T47D (cell line): ENCODE measurements around the gene ZNF827.
A peak's percentile ranks its signal among the peaks of the same experiment; 100 is the strongest.

Experiments
- DNase-seq, 2 experiments: peaks; one replicate each; pipeline versions ENCODE4 v3.0.0 to v3.0.0-alpha.2; 2011 to 2012; ENCODE audit warnings: low read depth in 1 of 2, low spot score in 1 of 2
- JUND ChIP-seq: IDR thresholded peaks from 2 replicates; pipeline ENCODE4 v1.6.1; 2012; ENCODE audit warnings: low read depth
- in situ Hi-C: cut with HindIII; loops from 2 replicates; pipeline ENCODE4 v1.10.0; 2016; ENCODE audit warnings: low sequenced_read_pairs, low pct_unique_long_range_greater_than_20kb

ZNF827 gene

DNA sequence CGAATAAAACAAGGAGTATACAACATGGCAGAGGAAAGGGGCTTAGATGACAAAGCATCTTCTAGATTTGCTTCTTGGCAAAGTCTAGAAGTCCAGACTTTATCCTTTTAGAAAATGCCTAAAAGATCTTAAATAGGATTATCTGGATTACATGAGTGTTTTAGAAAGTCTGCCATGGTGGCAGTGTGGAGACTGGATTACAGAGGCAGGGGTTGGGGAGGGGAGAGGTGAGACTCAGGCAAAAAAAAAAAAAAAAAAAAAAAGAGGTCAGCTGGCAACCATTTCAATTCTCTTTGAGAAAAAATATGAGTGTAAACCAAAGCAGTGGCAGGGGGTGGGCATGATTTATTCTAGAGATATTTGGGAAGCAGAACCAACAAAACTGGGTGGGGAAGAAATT, 17.4 kb downstream of the ZNF827 start:
- no peak for TF ChIP-seq JUND
- no peak for DNase-seq
- in situ Hi-C loops = no loop called here

DNA sequence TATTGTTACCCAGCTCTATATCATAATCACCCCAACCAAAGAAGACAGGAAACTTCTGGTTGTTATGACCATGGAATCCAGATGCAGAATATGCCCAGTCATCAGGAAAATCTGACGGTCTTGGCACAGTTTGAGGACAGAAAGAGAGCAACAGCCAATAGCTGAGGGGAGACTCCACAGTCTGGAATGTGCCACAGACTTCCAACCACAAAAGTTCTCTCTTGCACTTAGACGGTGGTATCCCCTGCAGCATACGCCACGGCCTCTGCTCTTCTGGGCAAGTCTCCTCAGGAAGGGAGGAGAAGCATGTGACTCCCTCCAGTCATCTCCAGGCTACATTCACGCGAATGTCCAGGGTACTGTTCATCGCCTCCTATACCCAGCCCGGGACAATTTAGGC, 18.4 kb downstream of the ZNF827 start:
- no peak for DNase-seq
- in situ Hi-C loops = no loop called here
- TF ChIP-seq JUND = no peak

DNA sequence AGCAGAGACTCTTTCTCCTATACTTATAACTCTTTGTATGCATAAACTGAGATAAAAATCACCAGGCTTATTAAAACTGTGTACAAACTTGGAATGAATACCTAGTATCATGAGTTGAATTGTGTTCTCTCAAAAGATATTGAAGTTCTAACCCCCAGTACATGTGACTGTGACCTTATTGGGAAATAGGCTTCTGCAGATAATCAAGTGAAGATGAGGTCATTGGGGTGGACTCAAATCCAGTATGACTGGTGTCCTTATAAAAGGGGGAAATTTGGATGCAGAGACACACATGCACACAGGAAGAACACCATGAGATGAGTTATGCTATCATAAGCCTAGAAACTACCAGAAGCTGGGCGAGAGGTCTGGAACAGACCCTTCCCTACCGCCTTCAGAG, 26.2 kb downstream of the ZNF827 start:
- DNase-seq = no peak
- no peak for TF ChIP-seq JUND
- in situ Hi-C loops = no loop called here

DNA sequence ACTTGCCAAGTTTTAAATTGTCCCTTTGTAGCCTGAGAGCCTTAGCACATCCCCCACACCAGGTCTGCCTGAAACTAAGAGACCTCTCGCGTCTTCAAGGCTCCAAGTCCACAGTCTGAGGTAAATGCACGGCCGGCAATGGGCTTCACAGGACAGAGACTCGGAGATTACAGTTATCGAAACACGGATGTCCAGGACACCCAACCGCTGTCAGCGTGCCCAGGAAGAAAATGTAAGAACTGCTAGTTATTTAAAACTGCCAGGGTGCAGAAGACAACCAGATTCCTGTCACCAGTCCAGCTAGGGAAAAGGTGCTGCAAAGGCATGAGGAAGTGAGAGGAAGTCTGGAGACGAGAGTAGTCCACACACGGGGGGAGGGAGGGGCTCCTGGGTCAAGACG, 28.9 kb downstream of the ZNF827 start:
- in situ Hi-C loops = no loop called here

DNA sequence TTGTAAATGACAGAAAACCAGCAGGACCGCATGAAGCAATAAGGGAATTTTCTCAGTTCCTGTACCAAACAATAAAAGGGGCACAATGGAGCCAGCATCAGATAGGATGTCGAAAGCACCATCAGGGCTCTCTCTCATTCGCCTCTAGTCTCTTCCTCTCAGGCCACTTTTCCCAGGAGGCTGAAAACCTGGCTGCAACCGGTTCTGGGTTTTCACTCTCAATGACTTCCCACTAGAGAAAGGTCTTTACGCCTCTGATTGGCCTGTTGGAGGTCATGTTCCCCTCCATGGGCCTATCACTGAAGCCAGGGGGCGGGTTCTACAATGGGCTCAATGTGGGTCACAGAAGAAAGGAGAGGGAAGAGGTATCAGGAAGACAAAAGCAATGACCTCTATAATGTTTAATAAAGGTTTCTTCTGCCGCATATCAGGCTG, 29.3 kb downstream of the ZNF827 start:
- DNase-seq = peak; percentile 63 to 94
- in situ Hi-C loops = no loop called here
- no peak for TF ChIP-seq JUND

More for the DNA sequence above, 28.9 kb downstream of the ZNF827 start:
- TF ChIP-seq JUND = no peak
- peak; percentile 22 to 72 for DNase-seq

DNA sequence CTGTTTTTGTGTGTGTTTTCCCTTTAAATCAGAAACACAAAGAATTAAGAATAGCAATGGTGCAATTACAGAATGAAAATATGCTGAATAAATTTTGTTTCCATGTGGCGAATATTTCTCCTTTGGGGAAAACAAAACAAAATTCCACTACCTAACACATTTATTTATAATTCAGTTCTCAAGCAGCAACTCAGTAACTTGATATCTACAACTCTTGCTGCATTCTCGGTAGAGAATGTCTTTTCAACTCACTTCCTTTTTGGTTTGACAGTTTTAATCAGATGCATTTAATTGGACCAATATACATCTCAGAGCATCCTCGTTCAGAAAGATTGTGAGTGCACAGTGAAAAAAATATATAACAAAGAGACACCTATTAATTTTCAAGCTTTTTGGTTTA, 30.8 kb downstream of the ZNF827 start:
- no peak for DNase-seq
- TF ChIP-seq JUND = no peak
- in situ Hi-C loops = no loop called here

DNA sequence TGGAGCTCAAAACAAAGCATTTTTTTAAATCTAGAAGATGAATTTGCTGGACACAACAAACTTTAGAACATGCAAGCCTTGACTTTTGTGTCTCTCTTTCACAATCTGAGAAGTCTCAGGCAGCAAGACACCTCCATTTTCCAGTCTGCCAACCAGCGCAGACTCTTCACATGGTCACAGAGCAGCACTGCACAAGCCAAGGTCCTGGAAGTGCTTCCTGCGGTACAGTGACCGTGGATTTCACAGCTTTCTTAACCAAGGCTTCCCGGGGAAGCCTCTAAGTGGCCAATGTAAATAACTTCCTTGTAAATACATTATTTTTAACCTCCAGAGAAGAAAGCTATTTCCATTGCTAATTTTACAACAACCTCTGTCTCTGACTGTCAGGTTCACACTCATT, 31.2 kb downstream of the ZNF827 start:
- no peak for DNase-seq
- no peak for TF ChIP-seq JUND
- in situ Hi-C loops = no loop called here

DNA sequence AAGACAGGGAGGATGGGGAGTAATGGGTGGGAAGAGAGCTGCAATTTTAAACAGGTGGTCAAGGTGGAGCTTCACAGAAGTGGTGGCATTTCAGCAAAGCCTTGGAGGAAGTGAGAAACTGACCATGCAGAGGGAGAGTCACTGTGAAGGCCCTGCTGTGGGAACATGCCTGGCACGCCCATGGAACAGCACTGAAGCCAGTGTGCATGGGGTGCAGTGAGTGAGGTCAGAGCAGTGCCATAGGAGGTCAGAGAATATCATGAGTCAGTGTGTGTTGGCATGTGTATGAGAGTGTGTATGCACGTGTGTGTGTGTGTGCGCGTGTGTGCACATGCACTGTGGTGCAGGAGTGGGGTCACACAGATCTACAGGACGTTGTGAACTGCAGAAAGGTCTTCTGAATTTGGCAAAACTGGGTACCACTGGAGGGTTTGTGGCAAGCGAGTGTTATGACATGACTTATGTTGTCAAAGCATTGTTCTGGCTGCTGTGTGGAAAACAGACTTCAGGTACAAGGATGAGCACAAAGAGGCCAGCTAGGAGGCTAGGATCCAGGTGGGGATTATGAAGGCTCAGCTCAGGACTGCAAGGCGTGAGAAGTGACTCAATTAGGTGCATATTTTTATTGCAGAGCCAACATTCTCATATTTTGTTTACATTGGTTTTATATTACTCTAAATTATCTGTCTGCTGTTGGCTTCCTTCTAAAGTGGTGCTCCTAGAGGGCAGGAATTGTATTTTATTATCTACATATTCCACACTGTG, 34.0 kb downstream of the ZNF827 start:
- TF ChIP-seq JUND = no peak
- in situ Hi-C loops = no loop called here
- no peak for DNase-seq

DNA sequence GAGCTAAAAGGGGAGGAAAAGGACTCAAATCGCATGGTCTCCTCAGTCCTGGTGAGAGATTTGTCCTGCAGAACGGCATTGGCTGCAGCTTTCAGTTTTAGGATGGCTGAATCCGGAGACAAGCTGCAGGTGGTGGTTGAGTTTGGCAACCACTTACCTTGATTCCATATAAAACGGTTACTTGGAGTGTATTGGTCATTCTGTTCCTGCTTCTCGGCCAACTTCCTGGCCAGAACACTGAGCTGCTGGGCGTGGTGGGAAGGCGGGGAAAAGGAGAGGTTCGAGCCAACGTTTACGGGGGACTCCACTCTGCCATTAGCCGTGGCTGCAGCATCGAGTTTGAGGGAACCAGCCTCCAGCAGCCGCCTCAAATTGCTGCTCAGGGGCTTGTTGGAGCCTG, 36.1 kb downstream of the ZNF827 start:
- no peak for DNase-seq
- in situ Hi-C loops = no loop called here
- no peak for TF ChIP-seq JUND

DNA sequence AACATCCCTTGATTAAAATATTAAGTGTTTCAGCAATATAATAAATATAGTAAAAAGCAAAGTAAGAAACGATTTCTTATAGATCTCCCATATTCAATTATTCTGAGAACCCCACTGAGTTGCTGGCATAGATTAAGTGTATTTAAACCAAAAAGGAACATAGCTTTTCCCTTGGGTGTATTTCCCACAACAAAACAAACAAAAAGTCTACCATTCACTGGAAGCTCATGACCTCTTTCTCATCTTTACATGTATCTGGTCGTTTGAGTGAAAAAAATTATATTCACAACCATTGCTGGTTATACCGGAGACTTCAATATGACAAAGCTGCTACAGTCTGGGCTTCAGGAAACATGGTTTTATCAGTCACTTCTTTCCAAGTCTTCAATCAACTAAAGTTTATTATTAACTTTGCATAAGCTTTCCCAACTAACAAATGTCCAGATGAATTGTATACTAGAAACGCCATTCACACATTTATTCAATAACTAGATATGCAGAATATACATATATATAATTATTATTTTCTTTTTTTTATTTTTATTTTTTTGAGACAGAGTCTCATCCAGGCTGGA, 38.6 kb downstream of the ZNF827 start:
- in situ Hi-C loops = no loop called here
- DNase-seq = no peak
- TF ChIP-seq JUND = no peak

DNA sequence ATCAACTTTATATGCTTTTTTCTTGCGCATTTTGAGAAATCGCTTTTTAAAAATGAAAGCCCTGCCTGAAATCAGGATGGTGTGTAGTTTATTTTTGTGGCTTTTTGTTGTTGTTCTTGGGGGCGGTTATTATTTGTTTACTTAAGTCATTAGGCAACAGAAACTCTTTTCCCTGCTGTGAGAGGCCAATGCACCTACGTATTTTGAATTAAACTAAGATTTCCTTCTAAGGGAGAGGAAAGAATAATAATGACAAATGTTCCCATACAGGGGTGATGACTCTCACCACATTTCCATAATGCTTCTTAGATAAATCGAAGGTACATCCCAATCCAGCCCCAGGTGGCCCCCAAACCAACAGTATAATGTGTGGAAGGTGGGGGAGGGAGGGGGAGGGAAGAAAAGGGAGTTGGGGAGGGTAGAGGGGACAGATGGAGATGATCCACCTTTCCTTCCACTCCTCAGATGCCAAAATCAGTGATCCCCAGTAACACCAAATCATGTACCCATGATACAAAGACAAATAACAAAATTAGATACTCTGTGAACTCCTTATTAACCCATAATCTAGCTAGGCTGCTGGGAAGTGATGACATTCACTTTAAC, 39.6 kb downstream of the ZNF827 start:
- TF ChIP-seq JUND = no peak
- in situ Hi-C loops = no loop called here

DNA sequence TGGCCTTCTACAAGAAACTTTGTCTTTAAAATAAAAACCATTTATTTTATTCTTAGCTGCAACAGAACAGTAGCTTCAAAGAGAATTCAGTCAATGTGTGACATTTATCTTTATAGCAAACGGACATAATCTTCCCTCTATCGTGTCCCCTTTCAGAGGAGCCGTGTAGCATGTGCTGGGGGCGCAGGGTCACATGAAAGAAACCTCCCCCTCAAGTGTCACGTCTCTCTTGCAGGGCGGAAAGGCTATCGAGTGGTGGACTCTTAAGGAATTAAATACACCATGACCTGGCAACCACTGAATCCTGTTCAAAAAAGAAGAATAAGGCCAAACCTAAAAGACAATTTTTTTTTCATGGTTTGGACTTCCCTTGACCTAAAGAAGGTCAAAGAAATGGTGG, 40.2 kb downstream of the ZNF827 start:
- in situ Hi-C loops = no loop called here
- TF ChIP-seq JUND = no peak
- no peak for DNase-seq

More for the DNA sequence above, 39.6 kb downstream of the ZNF827 start:
- DNase-seq = no peak

DNA sequence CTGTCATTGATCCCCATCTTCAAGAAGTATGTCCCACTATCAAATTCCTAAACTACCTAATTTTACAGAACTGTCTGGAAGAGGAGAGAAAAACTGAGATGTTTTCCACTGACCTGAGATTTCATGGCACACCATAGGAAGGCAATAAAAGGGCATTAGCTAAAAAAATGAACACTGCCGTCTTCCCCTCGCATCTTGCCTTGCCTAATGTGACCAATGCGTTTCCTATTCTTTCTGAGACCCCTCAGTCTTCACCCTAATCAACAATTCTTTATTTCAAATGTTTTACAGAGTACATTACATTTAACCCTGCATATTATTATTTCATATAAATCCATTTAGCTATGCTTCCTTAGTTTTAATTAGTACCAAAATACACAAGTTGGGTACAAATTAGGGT, 43.6 kb downstream of the ZNF827 start:
- in situ Hi-C loops = no loop called here
- no peak for TF ChIP-seq JUND
- no peak for DNase-seq
